Measurements from ENCODE around the gene GABRR3. TPM values are rescaled to one million over a fixed set of nuclear protein-coding genes. Genes with fewer than 3 reads are reported as not detected.

GABRR3 gene
- 1 to 10 TPM in 1 of 8 experiments, under 1 TPM in 5, not detected in 2; 0.09 to 1.1 (median 0.31) TPM for total RNA-seq

DNA sequence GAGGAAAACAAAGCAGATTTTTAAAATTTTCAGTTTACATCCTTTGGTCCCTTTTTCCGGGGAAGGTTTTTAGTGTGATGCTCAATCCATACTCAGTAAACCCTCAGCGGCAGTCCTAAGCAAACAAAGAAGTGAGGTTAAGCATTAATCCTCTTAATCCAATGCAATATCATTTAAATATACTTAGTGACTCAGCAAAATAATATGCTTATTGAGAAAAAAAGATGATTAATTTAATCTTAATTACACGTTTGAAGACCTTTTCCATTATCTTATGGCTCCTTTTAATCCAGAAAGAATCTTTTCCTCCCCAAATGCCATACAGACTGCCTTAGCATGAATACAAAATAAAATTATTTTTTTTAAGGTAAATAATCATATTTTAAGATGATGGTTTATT, at the start of gene GABRR3:
Gene GABRR3 (minus strand): TSS at position 108 of the 400 bp plus-strand sequence. CDS start 328 bp downstream, outside the sequence.
- 0 to 76% (median 50%) methylated on average over 1 to 3 of the region's 3 CpGs for WGBS, 10 experiments
- H3K4me3 ChIP-seq = no peak within 1 kb of the TSS
- no peak for ATAC-seq (replicated peaks in 6 of 8)
- in situ Hi-C loops (cut with MboI; ENCODE audit: low pct_unique_long_range_greater_than_20kb in 2 of 9, low sequenced_read_pairs in 9 of 9, unreplicated experiment in 9 of 9) = loop anchor here in 5 of 9 experiments (10.0 to 25.0 kb wide), 7 partner anchors 152 to 1727 kb away; no protein-coding TSS in a partner anchor
- H3K27ac ChIP-seq = no peak within 1 kb of the TSS
- no peaks in the 10 kb centered on the region for H3K4me1 ChIP-seq (replicated peaks in 1 of 2)

DNA sequence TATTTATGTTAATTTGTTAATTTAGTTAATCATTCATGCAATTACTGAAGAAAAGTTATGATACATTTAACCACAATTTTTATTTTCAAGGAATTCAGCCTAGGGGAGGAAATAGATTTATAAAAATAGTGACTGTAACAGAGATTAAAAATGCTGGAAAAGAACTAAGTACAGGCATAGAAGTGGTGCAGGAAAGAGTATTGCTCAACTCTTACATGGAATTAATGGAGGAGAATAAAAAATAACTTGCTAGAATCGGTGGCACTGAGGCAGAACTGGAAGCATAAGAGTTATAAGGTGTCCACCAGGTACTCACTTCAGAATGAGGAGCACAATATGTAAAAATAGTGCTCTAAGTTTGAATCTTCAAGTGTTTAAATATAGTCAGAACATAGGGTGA, 38.4 kb upstream of the GABRR3 start:
- no peak for ATAC-seq (replicated peaks in 6 of 8)
- Histone ChIP-seq H3K4me1 (replicated peaks in 1 of 2) (no peaks in the 10 kb centered on the region), H3K4me3 (no peak overlapping the region), H3K27ac (no peak overlapping the region)
- in situ Hi-C loops (cut with MboI; ENCODE audit: low pct_unique_long_range_greater_than_20kb in 2 of 9, low sequenced_read_pairs in 9 of 9, unreplicated experiment in 9 of 9) = no loop called here
- WGBS, 10 experiments = 0 to 100% (median 0%) methylated on average over 1 of the region's 1 CpG; no CpG with 5 or more reads in 2 of the 10 experiments

DNA sequence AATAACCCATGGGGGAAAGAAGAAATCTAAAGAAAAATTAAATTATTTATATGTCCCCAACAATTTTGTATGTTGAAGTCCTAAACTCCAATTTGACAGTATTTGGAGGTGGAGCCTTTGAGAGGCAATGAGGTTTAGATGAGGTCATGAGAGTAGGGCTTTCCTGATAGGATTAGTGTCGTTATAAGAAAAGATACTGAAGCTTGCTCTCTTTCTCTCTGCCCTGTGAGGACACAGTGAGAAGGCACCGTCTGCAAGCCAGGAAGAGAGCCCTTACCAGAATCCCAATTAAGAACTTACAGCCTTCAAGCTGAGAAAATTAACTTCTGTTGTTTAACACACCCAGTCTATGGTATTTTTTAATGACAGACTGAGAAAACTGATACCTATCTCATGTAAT, 35.7 kb upstream of the GABRR3 start:
- H3K4me3 ChIP-seq = no peak overlapping the region
- ATAC-seq (replicated peaks in 6 of 8) = no peak
- WGBS, 10 experiments = 0 to 73% (median 37%) methylated on average over 1 to 2 of the region's 2 CpGs
- H3K4me1 ChIP-seq (replicated peaks in 1 of 2) = no peaks in the 10 kb centered on the region
- H3K27ac ChIP-seq = no peak overlapping the region
- in situ Hi-C loops (cut with MboI; ENCODE audit: low pct_unique_long_range_greater_than_20kb in 2 of 9, low sequenced_read_pairs in 9 of 9, unreplicated experiment in 9 of 9) = no loop called here

DNA sequence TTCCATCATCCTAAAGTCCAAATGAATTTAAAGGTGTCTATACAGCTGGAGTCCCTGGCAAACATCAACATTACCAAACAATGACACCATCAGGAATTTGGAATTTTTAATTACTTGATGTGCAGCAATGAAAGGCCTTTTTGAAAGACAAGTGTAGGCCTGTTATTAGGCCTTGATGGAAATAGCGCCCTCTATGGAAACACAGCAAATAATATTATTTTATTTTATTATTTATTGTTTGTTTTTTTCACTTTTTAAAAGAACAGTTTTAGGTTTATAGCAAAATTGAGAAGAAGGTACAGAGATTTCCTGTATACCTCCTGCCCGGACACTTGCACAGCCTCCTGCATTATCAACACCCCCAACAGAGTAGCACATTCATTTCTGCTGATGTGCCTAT, 33.7 kb upstream of the GABRR3 start:
- H3K4me3 ChIP-seq = no peak overlapping the region
- 0 to 69% (median 37%) methylated on average over 1 to 2 of the region's 2 CpGs; no CpG with 5 or more reads in 2 of the 10 experiments for WGBS, 10 experiments
- H3K27ac ChIP-seq = no peak overlapping the region
- no peaks in the 10 kb centered on the region for H3K4me1 ChIP-seq (replicated peaks in 1 of 2)
- no peak for ATAC-seq (replicated peaks in 6 of 8)
- in situ Hi-C loops (cut with MboI; ENCODE audit: low pct_unique_long_range_greater_than_20kb in 2 of 9, low sequenced_read_pairs in 9 of 9, unreplicated experiment in 9 of 9) = no loop called here

DNA sequence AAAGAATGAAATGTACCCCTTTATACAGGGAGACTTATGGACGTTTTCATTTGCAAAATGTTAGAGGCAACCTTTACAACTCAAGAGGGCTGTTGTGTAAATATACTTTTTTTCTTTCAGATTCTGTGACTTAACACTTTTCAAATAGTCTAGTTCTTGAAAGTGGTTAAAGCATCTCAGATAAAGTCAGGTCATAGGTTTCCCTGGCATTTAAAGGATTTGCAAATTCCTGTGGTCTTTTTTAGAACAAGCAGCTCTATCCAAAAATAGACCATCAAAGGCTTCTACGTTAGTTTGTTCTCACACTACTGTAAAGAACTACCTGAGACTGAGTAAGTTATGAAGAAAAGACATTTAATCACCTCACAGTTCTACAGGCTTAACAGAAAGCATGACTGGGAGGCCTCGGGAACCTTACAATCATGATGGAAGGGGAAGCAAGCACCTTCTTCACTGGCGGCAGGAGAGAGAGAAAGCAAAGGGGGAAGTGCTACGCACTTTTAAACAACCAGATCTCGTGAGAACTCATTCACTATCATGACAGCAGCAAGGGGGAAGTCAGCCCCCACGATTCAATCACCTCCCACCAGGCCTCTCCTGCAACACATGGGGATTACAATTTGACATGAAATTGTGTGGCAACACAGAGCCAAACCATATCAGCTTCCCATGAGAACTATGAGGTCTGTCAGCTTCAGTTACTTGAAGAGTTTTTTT, 23.3 kb upstream of the GABRR3 start:
- WGBS, 10 experiments = 0 to 69% (median 28%) methylated on average over 1 to 7 of the region's 7 CpGs; no CpG with 5 or more reads in 1 of the 10 experiments
- H3K27ac ChIP-seq = no peak overlapping the region

DNA sequence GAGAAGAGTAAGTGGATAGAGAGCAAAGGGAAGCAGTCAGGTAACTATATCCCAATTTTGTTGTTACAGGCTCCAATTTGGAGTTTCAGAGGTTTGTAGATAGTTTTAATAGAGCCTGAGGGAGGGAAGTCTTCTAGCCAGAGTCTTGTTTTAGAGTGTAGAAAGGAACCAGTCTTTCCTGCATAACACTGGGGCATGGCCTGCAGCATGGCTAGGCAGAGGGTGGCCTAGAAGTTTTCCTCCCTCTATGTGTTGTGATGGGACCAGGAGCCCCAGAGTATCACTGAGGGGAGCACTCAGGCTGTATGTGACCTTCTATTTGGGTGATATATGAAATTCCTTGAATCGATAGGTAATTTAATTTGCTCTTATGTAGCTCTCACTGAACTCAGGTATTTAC, 22.5 kb upstream of the GABRR3 start:
- Histone ChIP-seq H3K4me3 (no peak overlapping the region), H3K27ac (no peak overlapping the region), H3K4me1 (replicated peaks in 1 of 2) (no peaks in the 10 kb centered on the region)
- in situ Hi-C loops (cut with MboI; ENCODE audit: low pct_unique_long_range_greater_than_20kb in 2 of 9, low sequenced_read_pairs in 9 of 9, unreplicated experiment in 9 of 9) = no loop called here
- no peak for ATAC-seq (replicated peaks in 6 of 8)
- WGBS, 10 experiments = 22 to 100% (median 67%) methylated on average over 1 of the region's 1 CpG; no CpG with 5 or more reads in 4 of the 10 experiments

More for the DNA sequence above, 23.3 kb upstream of the GABRR3 start:
- in situ Hi-C loops (cut with MboI; ENCODE audit: low pct_unique_long_range_greater_than_20kb in 2 of 9, low sequenced_read_pairs in 9 of 9, unreplicated experiment in 9 of 9) = no loop called here
- ATAC-seq (replicated peaks in 6 of 8) = no peak
- no peak overlapping the region for H3K4me3 ChIP-seq
- no peaks in the 10 kb centered on the region for H3K4me1 ChIP-seq (replicated peaks in 1 of 2)

DNA sequence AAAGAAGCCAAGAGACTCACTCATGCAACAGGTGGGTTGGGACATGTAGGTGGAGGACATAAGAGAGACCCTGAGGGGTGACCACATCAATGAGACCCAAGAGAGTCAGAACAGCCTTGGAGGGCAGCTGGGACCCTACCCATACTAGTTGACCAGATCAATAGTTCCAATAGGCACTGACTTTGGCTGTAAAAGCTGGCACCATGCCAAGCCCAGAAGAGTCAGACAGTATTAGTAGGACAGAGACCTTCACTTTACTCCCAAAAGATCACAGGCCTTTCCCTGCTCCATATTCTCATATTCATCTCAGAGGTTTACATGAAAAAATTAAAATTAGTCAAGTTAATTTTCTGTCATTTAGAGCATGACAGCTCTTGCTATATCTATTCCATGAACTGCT, 20.9 kb upstream of the GABRR3 start:
- no peak for ATAC-seq (replicated peaks in 6 of 8)
- in situ Hi-C loops (cut with MboI; ENCODE audit: low pct_unique_long_range_greater_than_20kb in 2 of 9, low sequenced_read_pairs in 9 of 9, unreplicated experiment in 9 of 9) = no loop called here

DNA sequence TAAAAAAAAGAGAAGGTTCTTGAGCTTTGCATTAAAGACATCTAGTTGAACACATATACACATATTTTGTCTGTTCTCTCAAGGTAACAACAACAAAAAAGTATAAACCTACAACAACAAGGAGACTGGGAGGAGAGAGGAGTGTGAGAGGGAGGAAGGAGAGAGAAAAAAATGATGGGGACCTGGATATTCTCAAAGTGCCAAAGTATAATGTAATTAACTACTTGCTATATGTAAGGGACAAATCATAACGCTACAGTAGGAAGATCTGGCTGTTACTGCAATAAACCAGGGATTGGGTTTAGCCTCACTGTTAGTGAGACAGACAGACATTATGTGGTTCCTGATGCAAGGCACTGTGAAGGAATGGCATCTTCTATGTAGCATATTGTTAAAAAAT, 14.2 kb upstream of the GABRR3 start:
- 10 to 100% (median 83%) methylated on average over 1 of the region's 1 CpG; no CpG with 5 or more reads in 3 of the 10 experiments for whole genome bisulfite sequencing, 10 experiments
- H3K4me1 ChIP-seq (replicated peaks in 1 of 2) = no peaks in the 10 kb centered on the region
- H3K27ac ChIP-seq = no peak overlapping the region
- in situ Hi-C loops (cut with MboI; ENCODE audit: low pct_unique_long_range_greater_than_20kb in 2 of 9, low sequenced_read_pairs in 9 of 9, unreplicated experiment in 9 of 9) = loop anchor here in 5 of 9 experiments (10.0 to 25.0 kb wide), 6 partner anchors 138 to 1713 kb away; no protein-coding TSS in a partner anchor
- no peak overlapping the region for H3K4me3 ChIP-seq
- no peak for ATAC-seq (replicated peaks in 6 of 8)

More for the DNA sequence above, 20.9 kb upstream of the GABRR3 start:
- Histone ChIP-seq H3K27ac (no peak overlapping the region), H3K4me1 (replicated peaks in 1 of 2) (no peaks in the 10 kb centered on the region), H3K4me3 (no peak overlapping the region)

DNA sequence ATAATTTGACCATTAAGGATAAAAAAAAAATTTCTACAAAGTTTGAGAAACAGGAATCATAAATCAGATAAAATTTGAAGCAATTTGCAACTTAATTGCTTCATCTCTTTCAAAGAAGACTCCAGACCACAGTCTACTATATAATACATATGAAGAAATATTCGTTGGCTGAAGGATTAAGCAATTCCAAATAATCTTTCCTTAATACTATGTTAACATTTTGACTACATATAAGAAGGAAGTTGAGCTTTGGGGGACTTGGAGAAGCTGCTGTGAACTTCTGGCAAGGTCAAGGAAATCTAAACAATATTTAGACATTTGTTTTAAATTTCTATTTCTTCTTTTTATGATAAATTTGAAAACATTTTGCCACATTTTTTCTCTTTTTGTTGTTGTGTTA, 13.5 kb upstream of the GABRR3 start:
- 0 to 88% (median 29%) methylated on average over 1 of the region's 1 CpG for WGBS, 10 experiments
- in situ Hi-C loops (cut with MboI; ENCODE audit: low pct_unique_long_range_greater_than_20kb in 2 of 9, low sequenced_read_pairs in 9 of 9, unreplicated experiment in 9 of 9) = loop anchor here in 5 of 9 experiments (10.0 to 25.0 kb wide), 6 partner anchors 139 to 1714 kb away; no protein-coding TSS in a partner anchor
- Histone ChIP-seq H3K27ac (no peak overlapping the region), H3K4me1 (replicated peaks in 1 of 2) (no peaks in the 10 kb centered on the region), H3K4me3 (no peak overlapping the region)
- ATAC-seq (replicated peaks in 6 of 8) = no peak

DNA sequence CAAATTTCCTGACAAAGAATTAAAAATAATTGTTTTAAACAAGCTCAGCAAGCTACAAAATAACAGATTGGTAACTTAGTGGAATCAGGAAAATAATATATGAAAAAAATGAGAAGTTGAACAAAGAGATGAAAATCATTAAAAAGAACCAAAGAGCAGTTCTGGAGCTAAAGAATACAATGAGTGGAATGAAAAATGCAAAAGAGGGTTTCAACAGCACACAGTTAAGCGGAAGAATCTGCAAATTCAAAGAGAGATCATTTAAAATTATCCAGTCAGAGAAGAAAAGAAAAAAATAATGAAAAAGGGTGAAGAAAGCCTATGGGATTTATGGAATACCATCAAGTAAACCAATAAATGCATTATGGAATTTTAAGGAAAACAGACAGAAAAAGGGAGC, 6.2 kb upstream of the GABRR3 start:
- ATAC-seq (replicated peaks in 6 of 8) = no peak
- H3K4me1 ChIP-seq (replicated peaks in 1 of 2) = no peaks in the 10 kb centered on the region
- 0 to 100% (median 93%) methylated on average over 1 of the region's 1 CpG for WGBS, 10 experiments
- no peak overlapping the region for H3K4me3 ChIP-seq
- in situ Hi-C loops (cut with MboI; ENCODE audit: low pct_unique_long_range_greater_than_20kb in 2 of 9, low sequenced_read_pairs in 9 of 9, unreplicated experiment in 9 of 9) = loop anchor here in 5 of 9 experiments (10.0 to 25.0 kb wide), 6 partner anchors 146 to 1721 kb away; no protein-coding TSS in a partner anchor
- no peak overlapping the region for H3K27ac ChIP-seq

DNA sequence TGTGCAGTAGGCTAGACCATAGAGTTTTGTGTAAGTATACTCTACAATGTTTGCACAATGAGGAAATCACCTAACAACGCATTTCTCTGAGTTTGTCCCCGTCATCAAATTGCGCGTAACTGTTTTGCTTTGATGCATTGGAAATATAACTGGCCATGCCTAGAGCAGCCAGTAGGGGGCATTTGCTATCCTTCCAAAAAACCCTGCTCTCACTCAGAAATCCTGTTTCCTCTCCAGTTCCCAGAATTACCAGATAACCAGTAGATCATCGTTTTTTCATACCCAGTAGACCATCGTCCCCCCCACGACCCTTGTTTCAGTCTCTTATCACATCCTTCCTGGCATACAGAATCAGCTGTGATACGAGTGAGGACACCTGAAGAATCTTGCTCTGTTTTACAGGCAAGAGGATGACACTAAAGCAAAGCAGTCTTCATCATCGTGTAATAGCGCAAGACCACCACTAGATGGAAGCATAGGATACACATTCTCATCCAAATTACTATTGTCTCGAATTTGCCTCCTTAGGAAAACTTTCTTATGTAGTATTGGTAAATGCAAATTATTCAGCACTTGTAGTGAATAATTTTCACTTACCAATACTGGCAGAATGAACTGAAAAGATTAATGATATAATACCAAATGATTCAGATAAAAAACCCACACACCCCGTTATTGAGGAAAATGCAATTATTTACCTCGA, 4.4 kb upstream of the GABRR3 start:
- no peaks in the 10 kb centered on the region for H3K4me1 ChIP-seq (replicated peaks in 1 of 2)
- no peak overlapping the region for H3K27ac ChIP-seq
- peak overlapping the region; percentile 28 to 52 (median 48) for H3K4me3 ChIP-seq
- peak; percentile 76 to 97 (median 91) for ATAC-seq (replicated peaks in 6 of 8)
- in situ Hi-C loops (cut with MboI; ENCODE audit: low pct_unique_long_range_greater_than_20kb in 2 of 9, low sequenced_read_pairs in 9 of 9, unreplicated experiment in 9 of 9) = loop anchor here in 6 of 9 experiments (10.0 to 25.0 kb wide), 7 partner anchors 148 to 1723 kb away; no protein-coding TSS in a partner anchor
- 5 to 50% (median 26%) methylated on average over 3 to 13 of the region's 13 CpGs for WGBS, 10 experiments

DNA sequence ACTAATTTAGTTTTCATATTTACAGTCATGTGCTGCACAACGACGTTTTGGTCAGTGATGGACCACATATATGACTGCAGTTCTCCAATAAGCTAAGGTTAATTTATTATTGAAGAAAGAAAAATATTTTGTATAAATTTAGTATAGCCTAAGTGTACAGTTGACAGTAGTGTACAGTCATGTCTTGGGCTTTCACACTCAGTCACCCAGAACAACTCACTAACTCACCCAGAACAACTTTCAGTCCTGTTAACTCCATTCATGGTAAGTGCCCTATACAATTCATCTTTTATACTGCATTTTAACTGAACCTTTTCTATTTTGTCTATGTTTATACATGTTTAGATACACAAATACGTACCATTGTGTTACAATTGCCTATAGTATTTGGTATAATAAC, 3.8 kb upstream of the GABRR3 start:
- Histone ChIP-seq H3K4me1 (replicated peaks in 1 of 2) (no peaks in the 10 kb centered on the region), H3K4me3 (no peak overlapping the region), H3K27ac (no peak overlapping the region)
- in situ Hi-C loops (cut with MboI; ENCODE audit: low pct_unique_long_range_greater_than_20kb in 2 of 9, low sequenced_read_pairs in 9 of 9, unreplicated experiment in 9 of 9) = loop anchor here in 5 of 9 experiments (10.0 to 25.0 kb wide), 7 partner anchors 148 to 1723 kb away; no protein-coding TSS in a partner anchor
- ATAC-seq (replicated peaks in 6 of 8) = no peak
- 36 to 100% (median 84%) methylated on average over 1 to 3 of the region's 3 CpGs for WGBS, 10 experiments

DNA sequence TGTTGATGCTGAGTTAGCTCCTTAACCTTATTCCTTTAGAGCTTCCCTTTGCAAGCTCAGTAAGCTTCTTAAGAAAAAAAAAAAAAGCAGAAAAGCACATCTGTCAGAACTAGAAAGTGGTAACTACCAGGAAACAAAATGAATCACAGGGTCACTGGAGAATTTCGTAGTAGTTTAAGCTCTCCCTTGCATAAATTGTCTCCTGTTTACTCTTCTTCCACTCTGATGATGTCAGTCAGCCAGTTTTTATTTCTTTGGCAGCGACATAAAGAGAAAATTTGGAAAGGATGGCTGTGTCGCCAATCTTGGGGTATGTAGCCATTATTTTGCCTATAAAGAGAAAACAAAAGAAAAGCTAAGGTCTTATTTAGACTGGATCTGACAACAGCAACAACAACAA, 3.2 kb upstream of the GABRR3 start:
- H3K4me3 ChIP-seq = no peak overlapping the region
- 0 to 88% (median 63%) methylated on average over 1 to 3 of the region's 3 CpGs for WGBS, 10 experiments
- H3K4me1 ChIP-seq (replicated peaks in 1 of 2) = no peaks in the 10 kb centered on the region
- H3K27ac ChIP-seq = no peak overlapping the region
- in situ Hi-C loops (cut with MboI; ENCODE audit: low pct_unique_long_range_greater_than_20kb in 2 of 9, low sequenced_read_pairs in 9 of 9, unreplicated experiment in 9 of 9) = loop anchor here in 5 of 9 experiments (10.0 to 25.0 kb wide), 7 partner anchors 149 to 1724 kb away; no protein-coding TSS in a partner anchor
- peak in 1 of 8 experiments; percentile 29 for ATAC-seq (replicated peaks in 6 of 8)

Measured in motor neuron (in vitro differentiated cells).